Skeletal muscle satellite cell (primary cell): ENCODE data around the gene EGR1.

Experiments
- H3K27me3 ChIP-seq: 2 replicates; pipeline ENCODE4 v1.7.0; 2013; ENCODE audit warnings: low read length; ENCODE audit not compliant: control insufficient read depth, insufficient read depth
- H3K36me3 ChIP-seq: 2 replicates; pipeline ENCODE4 v1.7.0; 2013; ENCODE audit warnings: mild to moderate bottlenecking, control low read depth, low read length; ENCODE audit not compliant: insufficient read depth
- H3K4me1 ChIP-seq: 2 replicates; pipeline ENCODE4 v1.7.0; 2013; ENCODE audit warnings: low read length; ENCODE audit not compliant: control insufficient read depth, insufficient read depth
- H3K4me2 ChIP-seq: 2 replicates; pipeline ENCODE4 v1.7.0; 2013; ENCODE audit warnings: mild to moderate bottlenecking, low read length
- H3K4me3 ChIP-seq: 2 replicates; pipeline ENCODE4 v1.7.0; 2013; ENCODE audit warnings: low read length
- H3K9ac ChIP-seq: 2 replicates; pipeline ENCODE4 v1.7.0; 2013; ENCODE audit warnings: mild to moderate bottlenecking, low read depth, low read length, moderate library complexity
- H3K9me3 ChIP-seq: replicated peaks from 2 replicates; pipeline ENCODE4 v1.7.0; 2013; ENCODE audit warnings: mild to moderate bottlenecking, control low read depth, low read length

Gene EGR1

DNA sequence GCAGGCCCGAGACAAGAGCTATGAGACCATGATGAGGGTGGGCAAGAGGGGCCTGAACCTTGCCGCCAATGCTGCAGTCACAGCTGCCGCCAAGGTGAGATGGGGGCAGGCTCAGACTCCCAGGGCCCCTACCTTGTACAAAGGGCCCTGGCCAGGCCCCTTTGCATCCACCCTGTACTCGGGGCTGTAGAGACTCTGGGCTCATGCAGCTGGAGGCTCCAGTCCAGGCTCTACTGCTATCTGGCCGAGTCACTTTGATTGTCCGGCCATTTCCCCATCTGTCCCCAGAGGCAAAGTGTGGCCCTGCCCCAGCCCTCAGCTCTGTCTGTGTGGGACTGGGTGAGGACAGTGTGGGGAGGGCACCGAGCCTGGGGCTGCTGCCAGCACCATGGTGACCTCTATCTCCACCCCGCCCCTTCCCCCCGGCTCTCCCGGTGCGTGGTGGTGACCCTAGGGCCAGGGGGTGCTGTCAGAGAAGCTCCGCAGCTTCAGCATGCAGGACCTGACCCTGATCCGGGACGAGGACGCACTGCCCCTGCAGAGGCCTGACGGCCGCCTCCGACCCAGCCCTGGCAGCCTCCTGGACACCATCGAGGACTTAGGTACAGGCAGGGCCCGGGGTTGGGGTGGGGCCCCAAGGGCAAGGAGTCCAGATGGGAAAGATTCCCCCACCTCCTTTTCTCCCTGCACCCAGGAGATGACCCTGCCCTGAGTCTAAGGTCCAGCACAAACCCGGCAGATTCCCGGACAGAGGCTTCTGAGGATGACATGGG is 20.3 kb upstream of the EGR1 start:
- Histone ChIP-seq H3K4me3 (no peak overlapping the region), H3K9ac (no peak overlapping the region), H3K4me2 (no peak overlapping the region), H3K27me3 (no peaks in the 10 kb centered on the region), H3K4me1 (peaks cover 8% of the 10 kb centered on the region), H3K9me3 (no peaks in the 10 kb centered on the region), H3K36me3 (no peaks in the 10 kb centered on the region)

DNA sequence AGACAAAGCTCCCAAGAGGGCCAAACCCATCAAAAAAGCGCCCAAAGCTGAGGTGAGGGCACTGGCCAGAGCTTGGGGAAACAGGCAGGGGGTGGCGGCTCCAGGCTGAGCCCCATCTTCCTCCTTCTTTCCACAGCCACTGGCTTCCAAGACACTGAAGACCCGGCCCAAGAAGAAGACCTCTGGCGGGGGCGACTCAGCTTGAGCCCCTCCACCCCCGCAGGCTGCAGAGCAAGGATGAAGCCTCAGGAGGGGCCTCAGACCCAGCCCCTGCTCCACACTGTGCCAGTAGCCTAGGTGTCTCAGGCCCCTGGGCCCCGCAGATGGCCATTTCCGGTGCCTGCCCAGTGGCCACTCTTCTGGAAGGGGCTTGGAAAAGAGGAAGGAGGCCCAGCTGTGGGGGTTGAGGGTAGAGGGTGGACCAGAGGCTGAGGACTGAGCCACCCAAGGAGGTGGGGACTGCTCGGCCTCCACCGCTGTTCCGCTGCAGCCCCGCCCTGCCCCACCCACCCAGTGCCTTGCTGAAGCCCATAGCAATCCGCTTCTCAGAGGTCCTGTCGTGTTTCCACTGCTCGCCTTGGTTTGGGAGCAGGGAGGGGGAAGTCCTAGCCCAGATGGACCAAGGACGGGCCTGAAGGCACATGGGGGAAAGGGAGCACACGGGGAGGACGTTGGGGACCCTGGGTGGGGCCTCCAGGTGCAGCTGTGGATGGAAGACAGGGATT is 19.6 kb upstream of the EGR1 start:
- Histone ChIP-seq H3K4me1 (peaks cover 11% of the 10 kb centered on the region), H3K4me3 (no peak overlapping the region), H3K27me3 (no peaks in the 10 kb centered on the region), H3K9ac (no peak overlapping the region), H3K9me3 (no peaks in the 10 kb centered on the region), H3K36me3 (no peaks in the 10 kb centered on the region), H3K4me2 (no peak overlapping the region)

DNA sequence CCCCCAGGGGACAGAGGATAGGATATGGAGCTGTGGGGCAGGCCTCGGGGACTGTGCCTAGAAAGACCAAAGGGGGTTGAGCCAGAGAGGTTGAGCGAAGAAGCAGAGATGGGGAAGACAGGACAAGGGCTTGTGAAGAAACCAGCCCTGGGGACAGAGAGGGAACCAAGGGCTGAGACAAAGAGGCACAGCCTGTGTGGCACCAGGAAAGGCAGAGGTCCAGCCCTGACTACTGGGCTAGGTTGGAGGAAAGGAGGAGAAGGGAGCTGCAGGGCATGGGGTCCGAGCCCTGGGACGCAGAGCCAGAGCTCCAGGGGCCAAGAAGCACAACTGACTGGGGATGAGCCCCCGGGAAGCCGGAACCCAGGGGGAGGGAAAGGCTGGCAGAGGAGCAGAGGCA is 17.2 kb upstream of the EGR1 start:
- H3K4me3 ChIP-seq, result no peak overlapping the region
- no peaks in the 10 kb centered on the region for H3K27me3 ChIP-seq
- H3K4me2 ChIP-seq, result no peak overlapping the region
- H3K9ac ChIP-seq, result no peak overlapping the region
- H3K36me3 ChIP-seq, result no peaks in the 10 kb centered on the region
- H3K4me1 ChIP-seq, result peaks cover 11% of the 10 kb centered on the region
- H3K9me3 ChIP-seq, result no peaks in the 10 kb centered on the region

DNA sequence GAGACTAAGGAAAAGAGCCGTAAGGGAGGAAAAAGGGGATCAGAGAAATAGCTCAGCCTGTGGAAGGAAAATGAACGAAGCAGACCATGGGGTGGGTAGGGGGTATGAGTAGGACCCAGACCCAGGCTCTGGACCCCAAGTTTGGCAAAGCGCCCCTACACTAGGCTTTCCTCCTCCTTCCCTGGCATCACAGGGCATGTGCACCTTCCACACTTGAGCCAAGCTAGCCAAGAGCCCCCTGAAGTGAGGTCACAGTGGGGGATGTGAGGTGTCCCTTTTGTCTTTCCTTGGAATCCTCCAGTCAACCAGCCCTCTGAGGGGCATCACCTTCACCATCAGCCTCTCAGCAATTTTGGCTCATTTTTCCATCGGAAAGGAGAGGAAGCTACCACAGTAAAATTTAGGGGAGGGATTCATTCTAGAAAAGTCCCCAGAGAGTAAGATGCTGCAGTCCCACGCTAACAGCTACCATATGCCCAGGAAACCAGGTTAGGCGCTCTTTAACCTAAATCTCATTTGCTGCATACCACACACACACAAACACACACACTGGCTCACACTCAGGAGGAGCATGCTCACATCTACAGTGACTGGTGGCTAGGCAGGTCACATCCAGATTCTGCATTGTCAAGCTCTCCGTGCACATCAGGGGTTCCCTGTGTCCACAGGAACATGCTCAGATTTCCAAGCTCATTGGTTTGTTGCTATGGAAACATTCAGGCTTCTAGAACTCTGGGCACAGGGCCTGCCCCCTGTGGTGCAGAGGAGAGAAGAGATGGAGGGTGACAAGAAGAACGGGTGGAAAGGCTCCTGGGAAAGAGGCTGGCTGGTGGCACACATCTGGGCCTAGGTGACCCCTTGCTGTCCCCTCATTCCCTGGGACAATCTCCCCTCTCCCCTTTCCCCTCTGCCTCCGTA is 16.5 kb upstream of the EGR1 start:
- H3K4me3 ChIP-seq, result no peak overlapping the region
- H3K36me3 ChIP-seq, result no peaks in the 10 kb centered on the region
- H3K4me2 ChIP-seq, result no peak overlapping the region
- H3K27me3 ChIP-seq, result no peaks in the 10 kb centered on the region
- no peak overlapping the region for H3K9ac ChIP-seq
- no peaks in the 10 kb centered on the region for H3K9me3 ChIP-seq
- H3K4me1 ChIP-seq, result peaks cover 11% of the 10 kb centered on the region

DNA sequence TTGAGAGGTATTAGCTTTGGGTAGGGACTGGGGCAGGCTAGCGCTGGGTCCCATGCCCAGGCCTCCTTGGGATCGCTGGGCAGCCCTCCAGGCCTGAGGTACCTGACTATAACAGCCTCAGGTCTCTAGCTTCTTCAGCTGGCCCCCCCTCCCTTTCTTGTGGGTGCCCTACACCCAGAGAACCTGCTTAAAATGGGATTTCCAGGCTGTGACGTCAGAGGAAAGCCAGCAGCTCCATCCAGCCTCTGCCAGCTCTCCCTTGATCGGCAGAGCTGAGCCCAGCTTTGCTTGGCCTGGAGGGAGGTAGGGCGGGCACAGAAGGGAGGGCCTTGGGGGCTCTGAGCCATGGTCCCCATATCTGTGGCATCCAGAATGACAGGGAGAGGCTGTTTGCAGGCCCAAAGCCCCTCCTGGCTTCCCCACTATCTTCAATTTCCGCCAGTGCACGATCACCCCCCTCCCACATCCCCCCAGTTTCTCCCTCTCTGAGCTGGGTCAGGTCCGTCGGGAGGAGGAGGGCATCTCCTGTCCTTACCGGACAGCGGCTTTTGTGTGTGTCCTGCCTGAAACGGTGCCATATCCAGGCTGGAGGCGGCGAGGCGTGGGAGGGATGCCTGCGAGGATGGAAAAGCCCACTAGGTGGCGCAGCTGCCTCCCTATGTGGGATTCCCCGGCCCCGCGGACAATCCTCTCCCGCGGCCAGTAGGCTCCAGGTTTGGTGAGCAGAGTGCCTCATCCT is 15.6 kb upstream of the EGR1 start:
- peak overlapping the region; percentile 37 for H3K4me3 ChIP-seq
- H3K27me3 ChIP-seq, result no peaks in the 10 kb centered on the region
- peaks cover 11% of the 10 kb centered on the region for H3K4me1 ChIP-seq
- H3K9me3 ChIP-seq, result no peaks in the 10 kb centered on the region
- H3K36me3 ChIP-seq, result no peaks in the 10 kb centered on the region
- peak overlapping the region; percentile 71 for H3K4me2 ChIP-seq
- peak overlapping the region; percentile 58 for H3K9ac ChIP-seq

DNA sequence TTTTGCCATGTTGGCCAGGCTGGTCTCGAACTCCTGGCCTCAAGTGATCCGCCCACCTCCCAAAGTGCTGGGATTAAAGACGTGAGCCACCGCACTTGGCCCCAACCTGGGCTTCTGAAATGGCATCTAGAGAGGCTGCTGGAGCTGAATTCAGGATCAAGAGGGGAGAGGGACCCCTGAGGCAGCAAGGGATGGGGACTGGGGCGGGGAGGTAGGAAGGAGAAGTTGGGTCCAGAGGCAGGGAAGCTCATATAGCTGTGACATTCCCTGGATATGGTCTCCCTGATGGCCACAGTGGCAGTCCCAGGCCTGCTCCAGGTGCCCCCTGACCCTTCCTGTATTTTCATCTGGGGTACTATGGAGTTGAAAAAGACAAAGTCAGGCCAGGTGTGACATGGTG is 14.3 kb upstream of the EGR1 start:
- H3K4me1 ChIP-seq, result peaks cover 11% of the 10 kb centered on the region
- no peaks in the 10 kb centered on the region for H3K27me3 ChIP-seq
- H3K36me3 ChIP-seq, result no peaks in the 10 kb centered on the region
- no peak overlapping the region for H3K9ac ChIP-seq
- H3K4me3 ChIP-seq, result no peak overlapping the region
- H3K4me2 ChIP-seq, result no peak overlapping the region
- no peaks in the 10 kb centered on the region for H3K9me3 ChIP-seq

DNA sequence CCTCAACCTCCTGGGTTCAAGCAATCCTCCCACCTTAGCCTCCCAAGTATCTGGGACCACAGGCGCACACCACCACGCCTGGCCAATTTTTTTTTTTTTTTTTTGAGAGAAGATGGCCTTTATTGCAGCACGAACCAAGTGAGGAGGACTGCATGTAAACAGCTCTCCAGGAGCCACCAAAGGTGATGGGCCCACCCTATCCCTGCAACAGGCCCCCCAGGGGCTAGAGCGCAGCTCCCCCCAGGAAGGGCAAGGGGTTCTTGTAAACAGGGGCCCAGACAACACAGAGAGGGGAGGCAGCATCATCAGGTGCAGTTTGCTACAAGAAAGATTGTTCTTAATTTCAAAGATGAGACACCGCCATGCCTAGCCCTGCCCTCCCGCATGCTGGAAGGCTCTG is 12.6 kb upstream of the EGR1 start:
- no peaks in the 10 kb centered on the region for H3K9me3 ChIP-seq
- no peak overlapping the region for H3K4me3 ChIP-seq
- no peak overlapping the region for H3K9ac ChIP-seq
- H3K27me3 ChIP-seq, result no peaks in the 10 kb centered on the region
- H3K36me3 ChIP-seq, result no peaks in the 10 kb centered on the region
- H3K4me2 ChIP-seq, result no peak overlapping the region
- peaks cover 11% of the 10 kb centered on the region for H3K4me1 ChIP-seq

DNA sequence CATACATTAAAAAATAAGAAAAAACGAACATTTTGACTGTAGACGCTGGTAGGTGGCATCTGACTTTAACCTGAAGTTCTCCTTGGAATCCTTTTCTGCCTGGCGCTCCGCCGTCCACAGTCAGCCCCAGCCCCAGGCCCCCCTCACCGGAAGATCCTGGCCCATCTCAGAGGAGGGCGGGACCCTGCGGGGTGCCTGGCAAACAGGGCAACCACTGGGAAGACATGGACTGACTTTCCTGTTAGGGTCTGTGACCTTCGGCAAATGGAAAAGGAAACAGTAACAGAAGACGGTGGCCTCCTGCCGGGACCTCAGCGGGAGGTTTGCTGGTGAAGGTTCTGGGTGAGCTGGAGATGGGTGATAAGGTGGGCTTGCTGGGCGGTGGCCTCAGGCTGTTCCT is 11.7 kb upstream of the EGR1 start:
- no peak overlapping the region for H3K9ac ChIP-seq
- no peak overlapping the region for H3K4me3 ChIP-seq
- H3K4me1 ChIP-seq, result peaks cover 11% of the 10 kb centered on the region
- H3K27me3 ChIP-seq, result no peaks in the 10 kb centered on the region
- no peaks in the 10 kb centered on the region for H3K9me3 ChIP-seq
- H3K4me2 ChIP-seq, result no peak overlapping the region
- no peaks in the 10 kb centered on the region for H3K36me3 ChIP-seq

DNA sequence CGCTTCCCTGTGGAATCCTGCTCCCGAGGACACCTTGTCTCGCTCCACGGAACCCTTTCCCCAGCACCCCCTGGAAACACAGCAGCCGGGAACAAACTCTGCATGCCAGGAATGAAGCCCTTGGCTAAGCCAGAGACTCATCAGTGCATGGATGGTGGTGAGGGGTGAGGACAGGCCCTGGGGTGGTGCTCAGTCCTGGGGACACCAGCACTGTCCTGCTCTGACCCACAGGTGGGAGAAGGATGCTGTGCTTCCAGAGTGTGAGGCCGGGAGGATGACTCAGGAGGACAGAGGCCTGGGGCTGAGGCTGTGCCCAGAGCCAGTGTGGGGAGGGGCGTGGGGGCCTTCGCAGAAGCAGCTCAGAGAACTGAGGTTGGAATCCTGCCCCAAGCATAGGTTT is 11.2 kb upstream of the EGR1 start:
- H3K9me3 ChIP-seq, result no peaks in the 10 kb centered on the region
- H3K36me3 ChIP-seq, result no peaks in the 10 kb centered on the region
- H3K4me3 ChIP-seq, result no peak overlapping the region
- H3K27me3 ChIP-seq, result no peaks in the 10 kb centered on the region
- H3K4me2 ChIP-seq, result no peak overlapping the region
- peaks cover 11% of the 10 kb centered on the region for H3K4me1 ChIP-seq
- no peak overlapping the region for H3K9ac ChIP-seq

DNA sequence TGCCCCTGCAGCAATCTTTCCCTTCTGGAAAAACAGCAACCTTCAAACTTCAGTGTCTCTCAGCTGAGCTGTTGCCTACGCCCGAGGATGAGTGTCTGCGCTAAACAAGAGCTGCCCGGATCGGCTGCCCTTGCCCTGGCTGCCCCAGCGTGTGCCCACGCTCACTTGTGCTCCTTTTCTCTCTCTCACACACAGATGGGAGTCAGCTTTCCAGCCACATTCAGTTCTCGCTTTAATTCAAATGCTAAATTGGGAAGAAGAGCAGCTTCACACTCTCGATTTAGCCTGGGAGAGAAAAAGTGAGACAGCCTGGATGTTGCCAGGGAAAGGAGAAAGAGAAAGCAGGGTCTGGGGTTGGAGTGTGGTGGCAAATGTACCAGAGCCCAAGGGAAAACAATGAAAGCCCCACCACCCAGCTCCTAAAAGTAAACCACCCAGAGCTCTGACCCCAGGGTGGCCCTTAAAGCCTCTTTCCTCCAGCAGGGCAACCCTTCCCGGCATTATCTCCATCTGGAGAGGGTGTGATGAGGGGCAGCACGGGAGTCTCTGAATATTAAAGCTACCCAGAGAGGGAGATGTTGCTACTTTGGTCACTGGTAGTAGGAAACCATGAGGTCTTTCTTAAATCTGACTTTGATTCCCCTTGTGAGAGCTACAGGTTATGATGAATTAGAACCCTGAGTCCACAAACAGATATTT is 9.9 kb upstream of the EGR1 start:
- H3K36me3 ChIP-seq, result no peaks in the 10 kb centered on the region
- no peaks in the 10 kb centered on the region for H3K4me1 ChIP-seq
- H3K4me3 ChIP-seq, result no peak overlapping the region
- H3K9ac ChIP-seq, result no peak overlapping the region
- peak overlapping the region; percentile 62 for H3K4me2 ChIP-seq
- H3K27me3 ChIP-seq, result no peaks in the 10 kb centered on the region
- no peaks in the 10 kb centered on the region for H3K9me3 ChIP-seq
